Activated CD4-positive, CD25-positive, alpha-beta regulatory T cell treated with anti-CD3 and anti-CD28 coated beads, Interleukin-2, amount 50 U/mL, for 72 hours (primary cell): ENCODE measurements around the gene PPP2R3A.

Experiments used
- DNase-seq: peaks from one replicate; pipeline ENCODE4 v3.0.0; 2021

PPP2R3A gene

DNA sequence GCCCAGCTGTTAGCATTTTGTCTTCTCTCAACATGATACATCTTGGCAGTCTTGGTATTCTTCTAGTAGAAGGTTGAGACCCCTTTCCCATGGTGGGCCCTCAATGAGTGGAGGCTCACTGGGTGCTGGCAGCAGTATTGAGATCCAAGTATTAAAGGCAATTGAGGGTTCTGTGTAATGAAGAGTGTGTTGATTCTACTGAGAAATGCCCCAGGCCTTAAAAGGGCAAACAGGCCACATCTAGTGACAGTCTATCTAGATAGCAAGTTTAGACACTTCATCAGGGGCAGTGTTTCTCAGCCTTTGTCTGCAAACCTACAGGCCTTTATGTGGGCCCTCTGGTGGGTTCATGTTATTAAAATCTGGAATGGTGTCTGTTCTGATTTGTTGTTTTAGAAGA, 9.5 kb downstream of the PPP2R3A start:
- DNase-seq, result no peak

DNA sequence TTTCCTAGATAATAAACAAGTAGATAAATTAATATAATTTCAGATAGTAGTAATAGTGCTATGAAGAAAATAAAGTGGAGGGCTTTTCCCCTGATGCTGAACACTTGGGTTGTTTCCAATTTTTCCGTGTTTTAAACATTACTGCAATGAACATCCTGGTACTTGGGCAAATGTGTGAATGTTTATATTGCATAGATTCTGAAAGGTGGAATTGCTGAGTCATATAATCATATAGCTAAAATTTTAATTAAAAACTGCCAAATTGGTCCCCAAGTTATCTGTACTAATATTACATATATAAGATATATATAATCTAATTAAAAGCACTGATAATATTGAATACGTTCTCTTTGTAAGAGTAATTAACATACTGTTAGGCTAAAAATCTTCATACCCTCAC, 10.0 kb downstream of the PPP2R3A start:
- no peak for DNase-seq

DNA sequence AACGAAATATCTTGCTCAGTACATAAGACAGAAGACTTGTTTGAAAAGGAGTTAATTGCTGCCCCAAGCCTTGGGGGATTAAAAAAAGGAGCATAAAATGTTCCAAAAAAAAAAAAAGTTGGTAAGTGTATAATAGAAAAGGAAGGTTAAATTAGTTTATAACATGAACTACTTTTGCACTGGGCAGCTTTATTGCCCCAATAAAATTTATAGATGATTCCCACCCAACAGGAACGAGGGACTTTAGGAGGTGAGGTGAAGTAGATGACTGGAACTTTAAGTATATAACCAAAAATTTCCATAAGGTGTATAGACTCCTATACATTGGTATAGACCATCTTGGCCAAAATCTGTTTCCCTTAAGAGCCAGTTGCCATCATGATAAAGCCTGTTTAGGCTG, 14.8 kb downstream of the PPP2R3A start:
- no peak for DNase-seq

DNA sequence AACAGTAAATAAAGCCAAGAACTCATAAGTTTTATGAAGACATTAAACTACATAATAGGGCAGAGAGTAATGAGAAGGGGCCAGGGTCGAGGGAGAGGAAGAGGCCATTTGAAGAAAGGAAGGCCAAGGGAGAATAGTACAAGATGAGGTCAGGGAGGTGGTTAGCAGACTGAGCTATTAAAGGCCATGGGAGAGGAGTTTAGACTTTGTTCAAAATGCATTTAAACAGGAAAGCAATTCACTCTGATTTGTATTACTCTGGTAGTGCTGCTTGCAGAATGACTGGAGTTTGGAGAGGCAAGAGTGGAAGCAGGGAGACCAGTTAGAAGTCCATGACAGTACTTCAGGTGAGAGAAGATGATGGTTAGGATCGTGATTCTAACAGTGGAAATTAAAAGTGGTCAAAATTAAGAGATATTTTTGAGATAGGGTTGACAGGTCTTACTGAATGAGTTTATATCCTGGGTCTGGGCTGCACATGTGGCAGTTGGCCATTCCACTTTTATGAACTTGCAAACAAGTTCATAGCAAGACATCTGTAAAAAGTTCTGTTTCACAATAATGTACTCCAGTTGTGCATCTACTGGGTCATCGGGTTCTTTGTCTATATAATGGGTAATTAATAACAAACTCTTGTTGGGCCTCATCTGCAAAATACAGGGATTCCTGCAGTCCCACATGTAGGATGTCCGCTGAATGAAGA, 16.3 kb downstream of the PPP2R3A start:
- no peak for DNase-seq

- no peak for DNase-seq
Measured at GRCh38 chr3:135982404-135982761, 16.9 kb downstream of the PPP2R3A start.

DNA sequence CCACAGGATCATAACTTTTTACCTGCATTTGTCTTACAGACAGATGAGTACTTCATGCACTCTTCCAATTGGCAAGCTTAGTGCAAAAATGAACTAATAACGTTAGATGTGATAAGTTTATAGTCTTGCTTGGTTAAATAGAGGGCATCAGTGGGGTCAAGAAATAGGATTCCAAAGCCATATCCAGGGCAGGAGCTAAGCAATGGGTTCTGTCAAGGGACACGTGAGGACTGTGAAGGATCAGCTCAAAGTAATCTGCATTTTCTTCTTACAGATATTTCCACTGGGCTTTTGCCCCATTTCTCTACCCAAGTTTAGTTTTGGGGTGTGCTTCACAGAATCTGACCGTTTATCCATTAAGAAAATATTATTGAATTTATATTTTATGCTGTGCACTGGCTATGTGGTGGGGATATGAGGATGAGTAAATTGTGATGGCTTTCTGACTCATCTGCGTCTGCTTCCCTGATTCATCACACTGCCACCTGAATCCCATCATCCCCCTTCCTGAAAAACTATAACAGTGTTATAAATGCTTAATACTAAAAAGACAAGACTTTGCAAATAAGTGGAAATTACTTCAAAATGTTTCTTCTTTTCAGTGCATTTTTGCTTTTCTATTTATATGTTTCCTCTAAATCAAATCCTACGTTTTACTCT, 17.5 kb downstream of the PPP2R3A start:
- no peak for DNase-seq

DNA sequence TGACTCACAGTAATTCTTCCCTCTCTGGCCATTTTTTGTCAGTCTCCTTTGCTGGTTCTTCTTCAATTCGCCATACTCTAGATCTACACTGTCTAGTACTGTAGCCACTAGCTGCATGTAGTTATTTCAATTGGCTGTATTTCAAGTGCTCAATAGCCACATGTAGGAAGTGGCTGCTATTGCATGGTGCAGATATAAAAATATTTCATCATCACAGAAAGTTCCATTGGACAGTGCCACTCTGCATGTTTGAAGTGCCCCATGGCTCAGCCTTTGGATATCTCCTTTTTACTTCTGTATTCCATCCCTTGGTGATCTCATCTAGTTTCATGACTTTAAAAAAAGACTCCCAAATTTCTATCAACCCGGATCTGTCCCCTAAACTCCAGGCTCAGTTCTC, 22.1 kb downstream of the PPP2R3A start:
- no peak for DNase-seq

DNA sequence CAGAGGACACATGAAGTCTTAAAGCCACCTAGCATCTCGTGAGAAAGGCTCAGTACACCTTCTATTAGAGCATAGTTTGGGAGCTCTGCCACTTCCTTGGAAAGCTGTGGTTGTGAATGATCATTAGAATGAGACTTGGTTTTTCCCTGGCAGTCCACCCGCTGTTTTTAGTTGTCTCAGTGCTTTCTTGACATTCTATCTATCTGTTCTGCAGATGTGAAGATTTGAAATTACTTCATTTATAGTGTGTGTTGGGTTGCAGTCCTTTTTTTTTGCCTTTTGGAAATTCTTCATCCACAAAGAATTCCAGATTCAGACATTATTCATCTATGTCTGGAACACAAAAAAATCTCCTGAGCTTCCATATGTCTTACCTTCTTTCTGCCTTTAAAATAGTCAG, 23.7 kb downstream of the PPP2R3A start:
- no peak for DNase-seq

DNA sequence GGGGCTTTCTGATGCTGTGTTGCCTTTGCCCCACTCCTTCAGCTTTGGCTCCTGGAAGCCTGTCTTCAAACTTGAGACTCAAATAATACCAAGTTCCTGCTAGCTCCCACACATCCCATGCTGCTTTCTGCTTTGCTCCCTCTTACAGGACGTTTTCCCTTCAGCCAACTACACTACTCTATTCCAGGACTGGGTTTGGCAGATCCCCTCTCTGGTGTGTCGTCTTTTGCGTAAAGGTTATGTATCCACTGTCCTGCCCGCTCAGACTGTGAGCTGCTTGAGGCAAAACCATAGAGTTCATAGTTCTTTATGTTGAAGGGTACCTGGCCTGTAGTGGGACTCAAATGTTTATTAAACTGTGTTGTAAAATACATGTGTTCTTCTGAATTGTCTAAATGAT, 25.4 kb downstream of the PPP2R3A start:
- no peak for DNase-seq

DNA sequence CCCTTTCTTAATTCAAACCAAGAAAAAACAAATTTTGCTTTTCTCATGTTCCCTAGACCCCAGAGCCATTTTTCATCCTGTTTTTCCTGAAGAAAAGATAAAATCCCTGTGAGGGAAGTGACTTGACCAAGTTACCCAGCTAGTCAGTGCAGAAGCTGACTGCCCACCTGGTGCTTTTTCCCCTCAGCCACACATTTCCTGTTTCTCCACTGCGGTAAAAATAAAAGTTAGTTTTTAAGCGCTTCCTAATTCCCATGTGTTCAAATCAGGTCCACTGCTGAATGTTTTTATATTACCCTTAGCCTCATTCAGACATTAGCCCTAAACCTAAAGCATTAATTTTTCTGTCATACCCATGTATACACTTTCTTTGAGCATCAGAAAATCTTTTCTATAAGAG, 26.1 kb downstream of the PPP2R3A start:
- DNase-seq, result no peak

DNA sequence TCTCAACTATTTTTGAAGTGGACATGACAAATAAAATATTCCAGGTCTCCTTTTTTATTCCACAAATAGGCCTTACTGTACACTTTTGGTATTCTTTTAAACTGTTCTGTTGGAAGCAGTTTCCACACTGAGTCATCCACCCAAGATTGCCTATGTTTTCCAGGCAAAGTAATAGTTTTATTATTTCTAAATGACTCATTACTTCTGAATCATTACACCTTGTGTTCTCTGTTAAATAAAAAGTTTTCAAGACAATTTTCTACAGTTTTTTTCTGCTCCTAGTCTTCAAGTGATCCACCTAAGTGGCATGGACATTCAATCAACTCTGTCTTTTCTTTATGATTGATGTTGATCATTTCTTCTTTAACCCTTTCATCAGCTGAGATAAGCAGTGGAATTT, 26.5 kb downstream of the PPP2R3A start:
- no peak for DNase-seq

- DNase-seq, result no peak
Measured at GRCh38 chr3:135994708-135995337, 29.3 kb downstream of the PPP2R3A start.

DNA sequence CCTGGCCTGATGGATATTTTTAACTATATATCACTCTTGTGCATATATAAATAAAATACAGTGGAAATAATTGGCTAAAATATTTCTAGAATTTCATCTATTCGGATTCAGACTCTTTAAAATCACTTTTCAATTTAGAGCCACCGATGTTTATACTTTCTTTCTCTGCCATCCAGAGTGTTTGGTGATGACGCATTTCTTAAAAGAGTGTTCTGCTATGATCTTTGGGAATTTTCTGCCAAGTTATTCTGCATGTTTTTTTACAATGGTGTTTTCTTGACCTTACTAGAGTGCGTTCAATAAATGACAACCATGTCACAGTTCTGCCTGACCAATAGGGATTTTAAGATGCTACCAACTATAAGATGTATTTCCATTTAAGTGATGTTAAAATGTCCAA, 30.2 kb downstream of the PPP2R3A start:
- DNase-seq, result no peak

GRCh38 chr3:135997554-135998320, 32.2 kb downstream of the PPP2R3A start:
- DNase-seq, result no peak

DNA sequence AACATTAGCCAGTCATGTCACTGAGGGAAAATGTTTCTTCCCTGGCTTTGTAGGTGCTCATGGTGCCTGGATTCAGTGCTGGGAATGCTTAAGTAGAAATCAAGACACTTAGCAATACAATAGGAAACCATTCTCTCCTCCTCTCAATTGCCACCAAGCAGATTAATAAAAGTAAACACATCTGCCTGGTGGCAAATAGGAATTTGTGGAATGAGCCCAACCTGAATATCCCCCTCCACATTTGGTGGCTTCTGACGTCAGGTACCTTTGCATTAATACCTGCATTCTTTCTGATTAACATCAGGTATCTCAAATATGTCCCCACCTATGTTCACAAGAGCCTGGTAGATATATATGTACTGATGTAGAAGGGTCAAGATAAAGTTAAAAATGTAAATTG, 42.7 kb downstream of the PPP2R3A start:
- DNase-seq, result no peak

DNA sequence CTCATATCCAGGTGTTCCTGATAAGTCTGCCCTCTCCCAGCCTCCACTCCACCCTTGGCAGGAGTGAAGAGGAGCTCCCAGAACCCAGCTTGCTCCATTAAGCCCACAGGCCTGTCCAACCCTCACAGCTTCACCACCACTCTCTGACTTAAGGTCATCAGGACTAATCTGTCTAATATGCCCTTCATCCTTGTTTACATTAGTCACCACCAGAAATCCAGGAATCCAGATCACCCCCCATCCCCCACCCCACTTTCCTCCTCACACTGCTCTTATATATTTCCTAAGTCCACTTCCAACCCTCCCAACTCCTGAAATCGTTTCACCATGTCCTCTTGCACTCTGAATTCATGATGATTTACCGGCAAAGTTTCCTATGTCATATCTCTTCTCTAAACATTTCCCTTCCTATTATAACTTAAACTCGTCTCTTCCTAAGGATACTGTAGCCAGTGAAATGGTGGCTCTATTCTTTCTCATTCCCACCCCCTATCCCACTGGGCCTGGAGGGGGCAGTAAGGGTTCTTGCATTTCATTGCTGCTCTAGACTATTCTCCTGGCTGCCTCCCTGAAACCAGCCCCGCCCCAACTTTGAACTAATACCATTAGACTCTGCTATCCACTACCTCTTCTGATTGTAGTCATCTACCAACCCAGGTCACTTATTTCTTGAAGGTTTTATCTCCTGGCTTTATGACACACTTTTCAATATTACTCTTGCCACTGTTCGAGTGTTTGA, 43.4 kb downstream of the PPP2R3A start:
- DNase-seq, result no peak

GRCh38 chr3:136018876-136019275, 53.3 kb downstream of the PPP2R3A start:
- DNase-seq, result no peak

DNA sequence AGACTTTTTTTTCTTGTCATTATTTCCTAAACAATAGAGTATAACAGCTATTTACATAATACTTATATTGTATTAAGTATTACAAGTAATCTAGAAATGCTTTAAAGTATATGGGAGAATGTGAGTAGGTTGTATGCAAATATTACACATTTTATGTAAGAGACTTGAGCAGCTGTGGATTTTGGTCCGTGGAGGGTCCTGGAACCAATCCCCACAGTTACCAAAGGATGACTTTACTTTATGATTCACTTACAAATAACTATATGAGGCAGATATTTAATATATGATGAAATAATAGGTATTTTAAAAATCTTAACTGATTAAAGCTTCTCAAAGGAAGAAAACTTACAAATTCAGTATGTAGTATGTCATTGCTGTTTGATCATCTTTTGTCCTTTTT, 56.3 kb downstream of the PPP2R3A start:
- no peak for DNase-seq

- DNase-seq, result no peak
Measured at GRCh38 chr3:136022529-136023263, 57.2 kb downstream of the PPP2R3A start.

- no peak for DNase-seq
Measured at GRCh38 chr3:136023264-136023978, 57.9 kb downstream of the PPP2R3A start.

DNA sequence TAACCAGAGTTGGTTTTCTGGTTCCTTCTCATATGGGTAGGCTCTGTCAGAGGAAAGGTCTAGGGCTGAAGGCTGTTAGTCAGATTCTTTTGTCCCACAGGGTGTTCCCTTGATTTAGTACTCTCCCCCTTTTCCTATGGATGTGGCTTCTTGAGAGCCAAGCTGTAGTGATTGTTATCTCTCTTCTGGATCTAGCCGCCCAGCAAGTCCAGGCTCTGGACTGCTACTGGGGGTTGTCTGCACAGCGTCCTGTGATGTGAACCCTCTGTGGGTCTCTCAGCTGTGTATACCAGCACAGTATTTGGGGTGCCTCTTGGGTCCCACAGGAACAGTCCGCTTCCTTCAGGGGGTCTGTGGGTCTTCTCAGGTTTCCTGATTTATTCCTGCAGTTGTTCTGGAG, 70.8 kb downstream of the PPP2R3A start:
- no peak for DNase-seq

GRCh38 chr3:136038668-136039067, 73.1 kb downstream of the PPP2R3A start:
- DNase-seq, result no peak
